Bladder microvascular endothelial cell (primary cell): Measurements from ENCODE around the gene PPARGC1A. TPM values are rescaled to one million over a fixed set of nuclear protein-coding genes. Genes with fewer than 3 reads are reported as not detected.

Source experiments
- total RNA-seq: library from RNA; depleted of rRNA; stranded (reverse); fragments of >200 nt; gene quantifications from 2 replicates; pipeline ENCODE4 v1.2.3, GENCODE V29; 2014

PPARGC1A gene
- total RNA-seq: 1.0 TPM in 1 of 2 replicates, not detected in the other

DNA sequence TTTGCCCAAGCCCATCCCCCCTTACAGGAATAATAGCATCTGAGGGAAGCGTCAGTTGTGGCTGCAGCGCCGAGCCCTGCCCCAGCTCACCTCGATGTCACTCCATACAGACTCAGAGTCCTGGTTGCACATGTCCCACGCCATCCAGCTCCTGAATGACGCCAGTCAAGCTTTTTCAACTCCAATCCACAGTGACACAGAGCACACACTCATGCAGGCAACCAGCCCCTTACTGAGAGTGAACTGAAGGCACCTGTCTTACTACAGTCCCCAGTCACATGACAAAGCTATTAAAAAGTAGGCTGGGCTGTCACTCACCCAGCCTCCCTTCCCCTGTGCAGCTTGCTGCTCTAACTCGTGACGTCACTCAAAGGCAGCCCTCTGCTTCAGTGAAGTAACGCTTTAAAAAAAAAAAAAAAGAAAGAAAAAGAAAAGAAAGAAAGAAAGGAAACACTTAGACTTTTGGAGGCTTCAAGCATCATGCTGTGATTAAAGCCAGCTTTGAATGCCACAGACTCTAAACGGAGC is at the start of gene PPARGC1A:
Gene PPARGC1A, minus strand, starts transcription at position 234 of the 528 bp plus-strand sequence. Its CDS starts 90 bp downstream, at position 144.

